Endothelial cell of umbilical vein (primary cell): ENCODE data around the gene LIAS. TPM values are rescaled to one million over a fixed set of nuclear protein-coding genes. Genes with fewer than 3 reads are reported as not detected.

Source experiments
- BruUV-seq: library from RNA; stranded (reverse); fragments of 400-500 nt; replicated peaks from 2 replicates; lab custom pipeline; 2021; lab: Mats Ljungman, UMichigan
- CTCF ChIA-PET: fragments of 300-600, 350-600 bp; sonication (Branson Sonifier 250); formaldehyde crosslinking; loops from one replicate; lab custom pipeline; 2021; ENCODE audit warnings: antibody characterized with exemption, inconsistent platforms; lab: Charles Lee
- POLR2A ChIA-PET: fragments of 300-600, 350-600 bp; sonication (Branson Sonifier 250); formaldehyde crosslinking; loops from one replicate; lab custom pipeline; 2021; ENCODE audit warnings: antibody characterized with exemption, inconsistent platforms; lab: Charles Lee
- DNase-seq: peaks from one replicate; pipeline ENCODE4 v3.0.0-alpha.2; 2011; ENCODE audit warnings: low read depth, low spot score
- FAIRE-seq: peaks from 2 replicates; lab custom pipeline; 2011; peaks lifted over from hg19 to GRCh38; lab: Jason Lieb, UNC
- H2AFZ ChIP-seq: 2 replicates; pipeline ENCODE4 v1.6.0; 2012; ENCODE audit warnings: low read depth, low read length, control low read depth, inconsistent platforms
- H3K27ac ChIP-seq: 2 replicates; pipeline ENCODE4 v1.5.1; 2011; ENCODE audit warnings: low read depth, mild to moderate bottlenecking, control low read depth, low read length, moderate library complexity; ENCODE audit not compliant: insufficient read depth
- H3K27me3 ChIP-seq, 2 experiments: 2 replicates each; pipeline versions ENCODE4 v1.6.0 to v1.6.1; 2011; ENCODE audit warnings: low read length in 2 of 2, mixed read lengths in 1 of 2; ENCODE audit not compliant: control insufficient read depth in 2 of 2, insufficient read depth in 2 of 2
- H3K36me3 ChIP-seq, 2 experiments: 2 replicates in 1 of 2; 3 replicates in 1 of 2; pipeline ENCODE4 v1.5.1; 2011; ENCODE audit warnings: low read length in 2 of 2, mild to moderate bottlenecking in 1 of 2, moderate library complexity in 1 of 2; ENCODE audit not compliant: control insufficient read depth in 2 of 2, insufficient read depth in 2 of 2; ENCODE audit errors: extremely low read depth in 1 of 2
- H3K4me1 ChIP-seq: 3 replicates; pipeline ENCODE4 v1.5.1; 2011; ENCODE audit warnings: mild to moderate bottlenecking, low read length; ENCODE audit not compliant: control insufficient read depth, insufficient read depth; ENCODE audit errors: extremely low read depth
- H3K4me2 ChIP-seq: 2 replicates; pipeline ENCODE4 v1.6.1; 2011; ENCODE audit warnings: low read length, control low read depth, mixed read lengths; ENCODE audit not compliant: insufficient read depth
- H3K4me3 ChIP-seq, 3 experiments: fragments of 200-600 bp in 1 of 3; sonication (generic), shearing (Covaris generic) in 1 of 3; replicated peaks in 1 of 3; 2 replicates each; pipeline ENCODE4 v1.5.1; 2011 to 2016; ENCODE audit warnings: control low read depth in 3 of 3, low read length in 3 of 3, mild to moderate bottlenecking in 2 of 3, inconsistent platforms in 1 of 3, low read depth in 1 of 3, moderate library complexity in 1 of 3; ENCODE audit not compliant: insufficient read depth in 1 of 3
- H3K79me2 ChIP-seq: 2 replicates; pipeline ENCODE4 v1.6.0; 2012; ENCODE audit warnings: low read length, inconsistent platforms; ENCODE audit not compliant: control insufficient read depth, insufficient read depth
- H3K9ac ChIP-seq: replicated peaks from 2 replicates; pipeline ENCODE3; 2011; ENCODE audit warnings: low read length, control low read depth; ENCODE audit not compliant: insufficient read depth; ENCODE audit errors: extremely low read depth
- H3K9me1 ChIP-seq: replicated peaks from 3 replicates; pipeline ENCODE4 v1.6.0; 2011; ENCODE audit warnings: mild to moderate bottlenecking, low read length; ENCODE audit not compliant: control insufficient read depth, insufficient read depth; ENCODE audit errors: extremely low read depth
- H3K9me3 ChIP-seq: replicated peaks from 2 replicates; pipeline ENCODE4 v1.5.1; 2012; ENCODE audit warnings: low read length, inconsistent platforms; ENCODE audit not compliant: control insufficient read depth, insufficient read depth
- H4K20me1 ChIP-seq: replicated peaks from 2 replicates; pipeline ENCODE3; 2011; ENCODE audit warnings: mild to moderate bottlenecking, low read length; ENCODE audit not compliant: control insufficient read depth, insufficient read depth; ENCODE audit errors: extremely low read depth
- EZH2 ChIP-seq: IDR thresholded peaks from 2 replicates; pipeline ENCODE4 v1.6.1; 2012; ENCODE audit warnings: borderline replicate concordance, low read depth, mild to moderate bottlenecking, moderate library complexity, low read length, inconsistent platforms; ENCODE audit not compliant: severe bottlenecking
- FOS ChIP-seq: IDR thresholded peaks from 2 replicates; pipeline ENCODE4 v1.6.1; 2011; ENCODE audit warnings: mild to moderate bottlenecking, low read length, moderate library complexity, borderline replicate concordance; ENCODE audit not compliant: insufficient read depth
- GATA2 ChIP-seq: IDR thresholded peaks from 2 replicates; pipeline ENCODE4 v1.7.0; 2011; ENCODE audit warnings: low read depth, mild to moderate bottlenecking, moderate library complexity, mixed read lengths, low read length; ENCODE audit not compliant: insufficient read length, insufficient read depth
- JUN ChIP-seq: IDR thresholded peaks from 2 replicates; pipeline ENCODE4 v1.6.1; 2011; ENCODE audit warnings: borderline replicate concordance, low read depth; ENCODE audit not compliant: insufficient read length, insufficient read depth
- MYC ChIP-seq: IDR thresholded peaks from one replicate; pipeline ENCODE4 v1.6.1; 2011; ENCODE audit warnings: mild to moderate bottlenecking, low read depth, low read length
- POLR2A ChIP-seq: IDR thresholded peaks from 2 replicates; pipeline ENCODE4 v1.6.1; 2012; ENCODE audit warnings: low read depth, mild to moderate bottlenecking, control low read depth, low read length
- POLR2AphosphoS5 ChIP-seq: IDR thresholded peaks from 2 replicates; pipeline ENCODE4 v1.6.1; 2012; ENCODE audit warnings: low read depth, mild to moderate bottlenecking, control low read depth, low read length, moderate library complexity; ENCODE audit not compliant: insufficient read depth
- dilution Hi-C: fragments of 300-500 bp; cut with MboI; formaldehyde crosslinking; loops from one replicate; pipeline ENCODE4 v1.15.0; 2019; ENCODE audit warnings: low sequenced_read_pairs; ENCODE audit not compliant: extremely low pct_ligation_motif_present
- intact Hi-C: fragments of 100-400 bp; cut with micrococcal nuclease; formaldehyde crosslinking; loops from one replicate; pipeline ENCODE4 v1.10.0; 2022
- polyA plus RNA-seq, 4 experiments: library from polyadenylated mRNA; depleted of rRNA in 3 of 4; stranded (reverse) in 3 of 4; unstranded in 1 of 4; fragments of >200 nt; gene quantifications; 2 replicates each; pipeline versions ENCODE4 v1.2.1 to v1.2.3, GENCODE V29; 2011 to 2012; ENCODE audit warnings: missing spikeins in 1 of 4
- total RNA-seq: library from RNA; stranded (reverse); gene quantifications from 2 replicates; pipeline ENCODE4 v1.2.3, GENCODE V29; 2021
- TF ChIP-seq, protein P1 (sequence below): IDR thresholded peaks from 2 replicates; pipeline ENCODE4 v1.6.1; 2011; ENCODE audit not compliant: insufficient read depth, insufficient read length
- TF ChIP-seq, protein P2 (sequence below), 2 donors: IDR thresholded peaks; 1 replicate in 1 of 2; 2 replicates in 1 of 2; pipeline ENCODE4 v1.5.1; 2011; ENCODE audit warnings: low read length in 2 of 2, mild to moderate bottlenecking in 2 of 2, moderate library complexity in 2 of 2, control low read depth in 1 of 2, inconsistent platforms in 1 of 2, low read depth in 1 of 2; ENCODE audit not compliant: insufficient read depth in 1 of 2; ENCODE audit errors: extremely low read depth in 1 of 2

The LIAS gene
- total and polyA plus RNA-seq, 2 donors (not counting 3 experiments of a cell fraction or from before 2014, with no cell fraction given), result 5.5 to 11.3 TPM

DNA sequence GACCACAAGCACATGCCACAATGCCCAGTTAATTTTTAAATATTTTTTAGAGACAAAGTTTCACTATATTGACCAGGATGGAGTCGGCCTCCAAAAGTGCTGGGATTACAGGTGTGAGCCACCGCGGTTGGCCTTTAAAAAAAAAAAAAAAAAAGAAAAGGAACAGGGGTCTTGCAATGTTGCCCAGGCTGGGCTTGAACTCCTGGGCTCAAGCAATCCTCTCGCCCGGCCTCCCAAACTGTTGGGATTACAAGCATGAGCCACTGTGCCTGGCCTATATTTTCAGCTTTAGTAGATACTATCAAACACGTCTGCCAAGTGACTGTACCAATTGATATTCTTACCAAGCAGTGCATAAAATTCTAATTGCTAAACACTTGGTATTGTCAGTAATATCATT, 59.6 kb downstream of the LIAS start:
- Histone ChIP-seq H3K9ac (no peak overlapping the region), H3K4me2 (no peak overlapping the region), H3K4me3 (no peak overlapping the region), H3K27ac (no peak overlapping the region), H3K79me2 (peaks cover 42% of the 10 kb centered on the region), H3K36me3 (peaks cover 0 to 2% of the 10 kb centered on the region in 2 experiments), H3K9me3 (no peaks in the 10 kb centered on the region), H4K20me1 (no peaks in the 10 kb centered on the region), H3K4me1 (peaks cover 11% of the 10 kb centered on the region), H3K9me1 (no peaks in the 10 kb centered on the region), H3K27me3 (no peaks in the 10 kb centered on the region), H2AFZ (no peak overlapping the region)
- ChIA-PET CTCF (interaction anchor here (1.0 kb wide), 1 partner anchor 49 kb away, joined by 3 read pairs; no protein-coding TSS in a partner anchor), POLR2A (interaction anchor here (0.7 kb wide), 1 partner anchor 35 kb away, joined by 4 read pairs; no protein-coding TSS in a partner anchor)
- FAIRE-seq, result no peak
- intact Hi-C loops, result no loop called here
- no peak for DNase-seq
- dilution Hi-C loops, result no loop called here
- TF ChIP-seq, protein P1, sequence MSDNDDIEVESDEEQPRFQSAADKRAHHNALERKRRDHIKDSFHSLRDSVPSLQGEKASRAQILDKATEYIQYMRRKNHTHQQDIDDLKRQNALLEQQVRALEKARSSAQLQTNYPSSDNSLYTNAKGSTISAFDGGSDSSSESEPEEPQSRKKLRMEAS, result no peak
- TF ChIP-seq JUN (no peak), EZH2 (no peak), GATA2 (no peak), POLR2A (no peak), FOS (no peak), MYC (no peak), POLR2AphosphoS5 (no peak)
- TF ChIP-seq, protein P2, sequence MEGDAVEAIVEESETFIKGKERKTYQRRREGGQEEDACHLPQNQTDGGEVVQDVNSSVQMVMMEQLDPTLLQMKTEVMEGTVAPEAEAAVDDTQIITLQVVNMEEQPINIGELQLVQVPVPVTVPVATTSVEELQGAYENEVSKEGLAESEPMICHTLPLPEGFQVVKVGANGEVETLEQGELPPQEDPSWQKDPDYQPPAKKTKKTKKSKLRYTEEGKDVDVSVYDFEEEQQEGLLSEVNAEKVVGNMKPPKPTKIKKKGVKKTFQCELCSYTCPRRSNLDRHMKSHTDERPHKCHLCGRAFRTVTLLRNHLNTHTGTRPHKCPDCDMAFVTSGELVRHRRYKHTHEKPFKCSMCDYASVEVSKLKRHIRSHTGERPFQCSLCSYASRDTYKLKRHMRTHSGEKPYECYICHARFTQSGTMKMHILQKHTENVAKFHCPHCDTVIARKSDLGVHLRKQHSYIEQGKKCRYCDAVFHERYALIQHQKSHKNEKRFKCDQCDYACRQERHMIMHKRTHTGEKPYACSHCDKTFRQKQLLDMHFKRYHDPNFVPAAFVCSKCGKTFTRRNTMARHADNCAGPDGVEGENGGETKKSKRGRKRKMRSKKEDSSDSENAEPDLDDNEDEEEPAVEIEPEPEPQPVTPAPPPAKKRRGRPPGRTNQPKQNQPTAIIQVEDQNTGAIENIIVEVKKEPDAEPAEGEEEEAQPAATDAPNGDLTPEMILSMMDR (IDR thresholded peaks at IDR 0.05; ENCODE audit: extremely low read depth in 1 of 2, insufficient read depth in 1 of 2, low read depth in 1 of 2, low read length in 2 of 2), result no peak
- no TSS peak for BruUV-seq
